Suppressor macrophage treated with lipopolysaccharide for 4 hours (primary cell): Measurements from ENCODE around the gene MCU.
"Not testable (repeated sequence)": the region's sequence is repeated elsewhere in the genome, so short reads cannot be mapped to it uniquely, and the experiment has no call there.

Source experiments
- DNase-seq: peaks from one replicate; pipeline ENCODE4 v3.0.0-alpha.2; 2020

The MCU gene

DNA sequence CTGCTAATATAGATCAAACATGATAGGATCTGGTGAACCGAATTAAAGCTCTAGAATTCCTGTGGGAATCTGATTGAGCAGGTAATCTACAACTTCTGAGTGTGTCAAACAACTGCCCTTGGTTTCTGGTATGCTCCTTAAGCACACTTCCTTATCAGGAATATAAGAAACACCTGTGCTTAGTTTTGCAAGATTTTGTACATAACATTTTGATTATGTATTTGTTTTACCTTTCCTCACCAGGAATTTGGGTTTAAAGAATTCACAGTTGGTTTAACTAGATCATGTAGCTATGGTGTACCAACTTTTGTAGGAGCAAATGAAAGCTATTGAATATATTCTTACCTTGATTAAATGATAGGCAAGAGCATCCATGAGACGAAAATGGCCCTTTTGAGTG is 40.6 kb downstream of the MCU start:
- DNase-seq, result no peak

DNA sequence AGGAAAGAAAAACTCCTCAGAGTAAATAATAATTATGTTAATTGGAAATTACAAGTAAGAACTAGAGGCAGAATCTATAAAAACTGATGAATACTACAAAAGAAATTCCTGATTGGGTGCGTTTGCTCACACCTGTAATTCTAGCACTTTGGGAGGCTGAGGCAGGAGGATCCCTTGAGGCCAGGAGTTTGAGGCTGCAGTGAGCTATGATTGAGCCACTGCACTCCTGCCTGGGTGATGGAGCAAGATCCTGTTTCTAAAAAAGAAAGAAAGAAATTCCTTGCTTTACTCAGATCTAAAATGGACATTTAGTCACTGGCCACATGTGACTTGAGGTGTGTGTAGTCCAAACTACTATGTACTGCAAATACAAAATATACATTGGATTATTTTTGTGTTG is 42.0 kb downstream of the MCU start:
- no peak for DNase-seq

DNA sequence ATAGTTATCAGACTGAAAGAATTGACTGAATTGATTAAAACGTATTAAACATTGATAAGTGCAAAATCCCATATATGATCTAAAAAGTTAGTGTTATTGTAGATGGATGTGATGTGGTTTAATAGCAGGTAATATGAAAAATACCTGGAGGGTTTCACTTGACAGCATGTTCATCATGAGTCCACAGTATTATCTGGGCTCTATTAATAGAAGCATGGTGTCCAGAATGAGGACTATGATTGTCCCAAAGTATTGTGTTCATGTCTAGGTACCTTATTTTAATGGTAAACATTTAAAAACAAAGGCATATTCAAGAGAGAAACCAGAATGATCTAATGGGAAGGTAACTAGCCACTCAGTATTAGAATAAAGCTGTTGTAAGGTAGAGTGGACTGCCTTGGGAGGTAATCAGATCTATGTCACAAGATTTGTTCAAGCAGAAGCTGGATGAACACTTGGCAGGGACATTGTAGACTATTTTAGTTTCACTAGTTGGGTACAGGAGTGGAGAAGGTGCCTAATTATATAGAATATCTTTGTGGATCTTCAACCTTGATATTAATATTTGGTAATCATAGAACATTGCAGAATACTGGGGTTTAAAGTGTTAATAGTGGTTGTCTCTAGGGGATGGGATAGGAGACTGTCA is 43.5 kb downstream of the MCU start:
- no peak for DNase-seq

DNA sequence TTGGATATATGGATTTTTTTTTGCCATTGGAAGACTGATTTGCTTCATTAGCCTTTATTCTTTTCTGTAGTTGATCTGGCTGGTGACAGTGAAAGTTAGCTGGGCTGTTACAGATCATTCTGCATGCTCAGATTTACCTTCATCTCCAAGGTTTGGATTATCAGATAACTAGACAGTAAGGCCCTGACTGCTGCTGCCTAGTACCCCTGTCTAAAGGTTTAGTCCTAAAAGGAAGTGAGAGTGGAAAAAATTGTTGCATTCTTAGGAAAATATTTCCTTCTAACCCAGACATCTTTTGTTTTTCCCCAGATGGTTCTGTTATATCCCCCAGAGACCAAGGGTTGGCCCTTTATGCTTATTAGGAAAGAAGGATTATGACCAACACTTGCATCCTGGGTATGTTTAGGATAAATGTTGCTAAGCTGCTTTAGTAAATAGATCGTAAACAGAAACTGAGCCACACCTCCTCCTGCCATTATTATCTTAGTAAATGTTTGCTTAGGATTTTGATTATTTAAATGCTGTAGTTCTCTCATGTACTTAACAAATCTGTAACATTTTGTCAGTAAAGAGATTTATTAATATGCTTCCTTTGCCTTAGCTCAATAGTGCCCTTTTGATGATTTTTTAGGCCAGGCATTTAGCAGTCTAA is 44.4 kb downstream of the MCU start:
- no peak for DNase-seq

DNA sequence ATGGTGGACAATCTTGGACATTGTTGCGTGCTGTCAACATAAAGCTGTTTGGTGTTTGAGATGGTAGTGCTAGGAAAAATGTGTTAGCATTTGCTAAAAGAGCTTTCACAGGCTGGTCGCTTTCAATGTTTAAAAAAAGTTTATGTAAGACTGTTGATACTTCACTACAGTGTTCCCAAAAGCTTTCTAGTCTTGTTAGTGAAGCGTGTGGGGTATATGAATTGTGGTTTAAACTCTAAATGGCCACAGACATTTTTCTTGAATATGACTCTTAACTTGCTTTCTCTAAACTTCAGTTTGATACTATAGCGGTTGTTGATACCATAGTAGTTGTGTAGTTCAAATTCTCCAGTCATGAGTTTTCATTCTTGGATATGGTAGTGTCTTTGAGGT is 44.9 kb downstream of the MCU start:
- no peak for DNase-seq

DNA sequence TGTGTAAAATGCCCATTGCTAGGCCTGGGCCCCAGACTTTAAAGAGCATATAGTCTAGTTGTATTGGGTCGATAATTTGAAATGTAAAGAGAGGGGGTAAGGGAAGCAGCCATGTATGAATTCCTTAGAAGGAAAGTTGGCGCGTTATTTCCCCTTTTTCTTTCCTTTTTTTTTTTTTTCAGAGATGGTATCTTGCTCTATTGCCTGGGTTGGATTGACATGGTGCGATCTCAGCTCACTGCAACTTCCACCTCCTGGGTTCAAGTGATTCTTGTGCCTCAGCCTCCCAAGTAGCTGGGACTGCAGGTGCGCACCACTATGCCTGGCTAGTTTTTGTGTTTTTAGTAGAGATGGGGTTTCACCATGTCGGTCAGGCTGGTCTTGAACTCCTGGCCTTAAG is 45.4 kb downstream of the MCU start:
- not testable (repeated sequence) for DNase-seq

DNA sequence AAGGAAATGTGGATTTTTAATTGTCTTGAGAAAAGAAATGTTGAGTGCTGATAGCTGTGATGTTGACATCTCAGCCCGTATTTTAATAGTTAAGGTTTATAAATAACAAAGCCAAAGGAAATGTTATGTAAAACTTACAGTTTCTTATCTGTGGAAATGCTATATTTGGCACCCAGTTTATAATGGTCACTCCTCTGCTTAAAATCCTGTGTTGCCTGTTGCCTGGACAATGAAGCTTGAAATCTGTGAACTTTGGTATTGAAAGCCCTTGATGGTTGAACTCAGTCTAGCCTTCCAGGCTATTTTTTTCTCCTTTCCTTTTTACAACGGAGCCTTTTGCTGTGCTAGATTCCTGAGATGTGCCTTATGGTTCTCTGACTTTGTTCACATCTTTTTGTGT is 46.5 kb downstream of the MCU start:
- no peak for DNase-seq

DNA sequence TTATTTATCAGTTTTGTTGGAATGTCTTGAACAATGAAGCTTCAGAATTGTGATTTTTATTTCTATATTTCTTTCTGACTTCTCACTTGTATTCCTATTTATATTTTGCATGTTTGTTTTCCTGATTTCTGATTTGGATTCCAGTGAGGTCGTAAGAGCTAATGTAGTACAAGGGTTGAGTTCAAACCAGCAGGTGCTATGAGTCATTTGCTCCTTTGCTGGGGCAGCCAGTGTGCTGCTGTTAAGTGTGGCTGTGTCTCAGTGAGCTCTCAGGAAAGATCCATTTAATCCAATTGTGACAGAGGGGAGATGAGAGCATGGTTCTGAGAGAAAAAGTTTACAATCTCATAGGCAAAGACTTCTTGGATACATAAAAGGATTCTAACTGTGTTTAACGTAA is 48.6 kb downstream of the MCU start:
- no peak for DNase-seq

DNA sequence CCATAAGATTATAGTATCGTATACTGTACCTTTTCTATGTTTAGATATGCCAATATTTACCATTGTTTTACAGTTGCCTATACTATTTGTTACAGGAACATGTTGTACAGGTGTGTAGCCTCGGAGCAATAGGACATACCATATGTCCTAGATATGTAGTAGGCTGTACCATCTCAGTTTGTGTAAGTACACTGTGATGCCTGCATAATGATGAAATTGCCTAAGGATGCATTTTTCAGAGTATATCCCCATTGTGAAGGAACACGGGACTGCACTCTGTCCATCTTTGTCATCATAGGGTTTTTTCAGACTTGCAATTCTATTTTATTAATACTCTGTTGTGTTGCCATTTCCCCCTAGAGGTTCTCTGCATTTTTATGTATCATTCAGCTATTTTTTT is 50.1 kb downstream of the MCU start:
- no peak for DNase-seq

DNA sequence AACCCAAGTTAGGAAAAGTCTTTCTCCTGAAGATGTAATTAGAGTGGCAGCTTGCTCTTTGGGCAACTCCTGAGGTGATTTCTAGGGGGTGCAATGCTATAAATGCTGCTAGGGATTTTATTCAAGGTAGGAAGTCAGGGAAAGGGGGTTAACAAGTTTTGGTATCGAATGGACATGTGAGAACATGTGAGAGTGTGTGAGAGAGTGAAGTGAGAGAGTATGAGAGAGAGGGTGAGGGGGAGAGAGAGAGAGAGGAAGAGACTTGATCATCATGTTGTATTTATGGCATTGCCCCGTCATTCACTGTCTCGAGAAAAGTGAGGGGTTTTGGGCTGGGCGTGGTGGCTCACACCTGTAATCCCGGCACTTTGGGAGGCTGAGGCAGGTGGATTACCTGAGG is 50.9 kb downstream of the MCU start:
- no peak for DNase-seq

DNA sequence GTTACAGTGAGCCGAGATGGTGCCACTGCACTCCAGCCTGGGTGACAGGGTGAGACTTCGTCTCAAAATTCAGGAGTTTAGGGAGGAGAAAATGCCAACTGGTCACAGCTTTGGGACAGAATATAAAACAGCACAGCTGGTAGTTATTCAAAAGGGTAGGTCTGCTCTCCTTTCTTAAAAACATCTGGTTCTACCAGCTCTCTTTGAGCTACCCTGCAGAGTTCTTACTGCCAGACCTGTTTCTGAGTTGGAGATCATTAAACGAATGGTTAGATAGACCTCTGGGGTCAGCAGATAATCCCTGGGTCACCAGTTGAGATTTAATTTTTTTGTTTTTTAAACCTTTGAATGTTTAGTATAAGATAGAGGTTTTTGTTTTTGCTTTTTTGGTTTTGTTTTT is 52.6 kb downstream of the MCU start:
- no peak for DNase-seq

DNA sequence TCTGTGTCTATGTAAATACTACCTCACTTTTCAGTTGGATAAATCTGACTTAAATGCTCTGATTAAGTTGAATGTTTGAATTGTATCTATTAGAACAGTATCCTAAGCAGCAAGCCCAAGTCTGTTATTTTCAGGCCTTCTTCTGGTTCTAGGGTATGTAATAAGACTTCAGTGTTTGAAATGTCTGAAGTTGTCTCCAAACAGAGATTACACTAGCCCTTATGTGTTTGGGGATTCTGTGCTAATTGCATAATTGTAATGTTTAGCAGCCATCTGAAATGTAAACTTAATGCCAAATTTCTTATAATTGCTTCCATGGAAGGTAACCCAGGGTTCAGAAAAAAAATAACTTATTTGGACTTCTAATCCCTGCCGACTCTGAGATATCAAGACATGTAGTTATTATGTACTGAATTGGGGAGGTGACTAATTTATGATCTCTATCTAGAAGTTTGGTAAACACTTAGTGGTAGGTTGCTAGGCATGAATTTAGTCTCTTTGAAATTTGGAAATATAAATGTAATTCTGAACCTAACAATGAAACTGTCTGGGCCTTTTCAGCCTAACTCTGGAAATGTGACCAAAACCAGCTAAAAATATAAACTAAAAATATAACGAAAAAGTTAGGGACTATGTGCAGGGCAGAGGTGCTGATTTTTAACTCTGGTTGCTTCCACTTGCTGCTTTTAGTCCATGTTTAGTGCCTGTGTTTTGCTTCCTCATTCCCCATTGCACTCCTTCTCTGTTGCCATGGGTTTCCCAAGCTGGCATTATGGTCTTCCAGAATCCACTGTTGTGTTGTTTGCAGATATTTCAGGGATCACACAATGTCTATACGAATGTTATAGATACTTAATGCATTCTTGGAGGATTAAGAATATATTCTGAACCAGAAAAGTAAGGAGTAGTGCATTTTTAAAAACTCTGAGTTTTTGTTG is 54.8 kb downstream of the MCU start:
- no peak for DNase-seq

DNA sequence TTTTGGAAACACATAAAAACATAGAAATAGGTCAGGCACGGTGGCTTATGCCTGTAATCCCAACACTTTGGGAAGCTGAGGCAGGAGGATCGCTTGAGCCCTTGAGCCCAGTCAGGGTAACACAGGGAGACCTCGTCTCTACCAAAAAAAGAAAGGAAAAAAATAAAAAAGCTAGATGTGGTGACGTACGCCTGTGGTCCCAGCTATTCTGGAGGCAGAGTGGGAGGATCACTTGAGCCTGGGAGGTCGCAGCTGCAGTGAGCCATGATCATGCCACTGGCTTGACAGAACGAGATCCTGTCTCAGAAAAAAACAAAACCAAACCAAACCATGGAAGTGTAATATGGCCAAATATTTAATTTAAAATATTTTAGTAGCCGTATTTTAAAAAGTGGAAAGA is 55.6 kb downstream of the MCU start:
- DNase-seq, result no peak

DNA sequence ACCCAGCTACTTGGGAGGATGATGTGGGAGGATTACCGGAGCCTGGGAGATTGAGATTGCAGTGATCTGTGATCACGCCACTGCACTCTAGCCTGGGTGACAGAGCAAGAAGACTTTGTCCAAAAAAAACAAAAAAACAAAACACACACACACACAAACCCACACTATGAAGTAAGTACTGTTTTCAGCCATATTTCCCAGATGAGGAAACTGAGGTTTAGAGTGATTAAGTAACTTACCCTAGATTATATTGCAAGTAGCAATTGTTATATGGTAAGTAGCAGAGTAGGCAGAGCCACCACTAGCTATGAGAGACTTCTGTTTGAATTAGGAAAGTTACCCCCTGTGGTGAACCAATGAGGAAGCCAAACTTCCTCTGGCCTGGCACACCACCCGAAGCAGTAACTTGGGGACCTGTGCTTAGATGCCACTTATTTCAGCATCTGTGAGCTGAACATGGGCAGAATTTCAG is 61.9 kb downstream of the MCU start:
- DNase-seq, result peak; percentile 40

DNA sequence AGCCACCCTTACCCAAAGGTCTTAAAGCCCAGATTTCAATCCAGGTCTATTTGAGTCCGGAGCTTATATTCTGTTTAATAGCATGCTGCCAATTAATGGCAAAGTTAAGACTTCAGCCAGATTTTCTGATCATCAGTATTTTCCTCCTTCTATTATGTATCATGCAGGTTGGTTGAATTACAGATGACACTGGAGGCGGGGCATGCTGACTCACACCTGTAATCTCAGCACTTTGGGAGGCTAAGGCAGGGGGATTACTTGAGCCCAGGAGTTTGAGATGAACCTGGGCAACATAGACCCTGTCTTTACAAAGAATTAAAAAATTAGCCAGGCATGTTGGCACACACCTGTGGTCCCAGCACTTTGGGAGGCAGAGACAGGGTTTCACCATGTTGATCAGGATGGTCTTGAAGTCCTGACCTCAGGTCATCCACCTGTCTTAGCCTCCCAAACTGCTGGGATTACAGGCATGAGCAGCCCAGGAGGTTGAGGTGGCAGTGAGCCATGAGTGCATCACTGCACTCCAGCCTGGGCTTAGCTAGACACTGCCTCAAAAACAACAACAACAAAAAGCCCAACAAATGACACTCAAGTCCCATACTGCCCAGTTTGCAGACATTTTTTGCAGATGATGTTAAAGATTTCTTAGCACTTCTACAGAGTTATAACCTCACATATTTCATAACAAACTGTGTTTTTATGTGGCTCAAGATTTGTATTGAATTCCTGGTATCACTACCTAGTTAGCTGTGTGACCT is 62.5 kb downstream of the MCU start:
- DNase-seq, result no peak

DNA sequence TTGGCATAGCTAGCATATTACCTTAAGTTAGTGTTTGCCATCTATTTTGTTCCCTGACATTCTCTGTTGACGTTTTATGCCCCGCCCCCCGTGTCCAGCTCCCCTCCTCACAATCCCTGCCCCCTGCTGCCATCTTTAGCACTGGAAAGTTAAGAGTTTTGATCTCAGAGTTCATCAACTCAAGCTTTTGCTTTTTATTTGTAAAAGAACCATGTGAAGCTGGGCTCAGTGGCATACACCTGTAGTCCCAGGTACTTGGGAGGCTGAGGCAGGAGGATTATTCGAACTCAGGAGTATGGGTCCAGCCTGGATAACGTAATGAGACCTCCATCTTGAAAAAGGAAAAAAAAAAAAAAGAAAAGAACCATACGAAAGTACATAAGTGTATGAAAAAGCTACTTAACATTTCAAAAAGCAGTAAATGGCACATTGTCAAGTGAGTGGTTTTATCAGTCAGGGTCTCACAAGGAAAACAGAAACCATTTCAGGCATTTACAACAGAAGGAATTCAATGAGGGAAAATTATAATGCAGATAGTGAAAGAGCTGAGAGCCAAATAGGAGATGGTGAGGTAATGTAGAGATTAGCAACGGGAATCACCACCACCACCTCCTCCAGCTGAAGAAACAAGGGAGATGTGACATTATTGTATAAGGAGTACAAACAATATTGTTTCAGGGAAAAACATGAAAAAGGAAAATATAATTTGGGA is 64.9 kb downstream of the MCU start:
- no peak for DNase-seq

DNA sequence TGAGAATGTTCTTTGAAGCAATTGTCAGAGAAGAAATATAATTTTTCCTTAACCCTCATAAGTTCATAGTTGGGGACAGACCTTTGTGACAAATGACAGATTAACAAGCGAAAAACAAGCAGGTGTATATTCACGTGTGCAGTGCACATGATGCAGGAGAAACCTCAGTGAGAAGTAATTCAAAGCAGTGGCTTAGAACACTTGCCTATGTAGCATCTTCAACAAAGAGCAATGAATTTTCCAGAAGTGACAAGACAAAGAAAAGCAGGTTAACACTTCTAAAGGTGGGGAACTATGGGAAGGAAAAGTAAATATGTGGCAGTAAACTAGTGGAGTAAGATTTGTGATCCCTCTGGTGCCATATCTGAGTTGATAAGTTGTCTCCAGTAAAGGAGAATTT is 65.8 kb downstream of the MCU start:
- DNase-seq, result no peak

DNA sequence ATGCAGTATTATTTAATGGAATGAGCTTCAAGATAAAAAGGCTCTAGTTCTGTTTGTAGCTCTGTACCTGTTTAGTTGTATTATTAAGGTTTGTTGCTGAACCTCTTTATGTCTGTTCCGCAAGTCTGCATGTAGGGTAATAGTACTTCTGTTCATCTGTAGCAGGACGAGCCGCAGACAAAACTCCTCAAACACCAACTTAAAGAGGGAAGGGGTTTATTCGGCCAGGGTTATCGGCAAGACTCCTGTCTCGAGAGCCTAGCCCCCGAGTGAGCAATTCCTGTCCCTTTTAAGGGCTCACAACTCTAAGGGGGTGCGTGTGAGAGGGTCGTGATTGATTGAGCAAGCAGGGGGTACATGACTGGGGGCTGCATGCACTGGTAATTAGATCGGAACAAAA is 67.0 kb downstream of the MCU start:
- DNase-seq, result not testable (repeated sequence)

DNA sequence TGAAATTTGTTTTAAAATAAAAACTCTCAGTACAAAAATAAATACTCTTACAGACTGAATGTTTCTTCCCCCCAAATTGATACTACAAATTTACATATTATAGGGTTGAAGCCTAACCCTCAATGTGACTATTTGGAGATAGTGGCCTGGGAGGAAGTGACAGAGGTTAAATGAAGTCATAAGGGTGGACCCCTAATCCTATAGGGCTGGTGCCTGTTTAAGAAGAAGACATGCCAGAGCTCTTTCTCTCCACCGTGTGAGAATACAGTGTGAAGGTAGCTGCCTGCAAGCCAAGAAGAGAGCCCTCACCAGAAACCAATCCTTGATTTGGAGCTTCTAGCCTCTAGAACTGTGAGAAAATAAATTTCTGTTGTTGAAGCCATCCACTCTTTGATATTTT is 67.6 kb downstream of the MCU start:
- no peak for DNase-seq

DNA sequence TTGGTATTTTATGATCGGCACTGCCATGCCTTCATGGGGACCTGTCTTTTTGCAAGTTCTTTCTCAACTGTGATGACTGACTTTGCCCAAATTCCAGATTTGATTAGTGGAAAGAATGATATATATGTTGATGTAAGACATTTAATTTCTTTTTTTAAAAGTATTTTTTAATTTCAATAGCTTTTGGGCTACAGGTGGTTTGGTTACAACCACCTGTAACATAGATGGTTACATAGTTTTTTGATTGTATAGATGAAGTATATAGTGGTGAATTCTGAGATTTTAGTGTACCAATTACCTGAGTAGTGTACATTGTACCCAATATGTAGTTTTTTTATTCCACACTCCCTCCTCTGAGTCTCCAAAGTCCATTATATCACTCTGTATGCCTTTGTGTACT is 69.6 kb downstream of the MCU start:
- DNase-seq, result no peak

DNA sequence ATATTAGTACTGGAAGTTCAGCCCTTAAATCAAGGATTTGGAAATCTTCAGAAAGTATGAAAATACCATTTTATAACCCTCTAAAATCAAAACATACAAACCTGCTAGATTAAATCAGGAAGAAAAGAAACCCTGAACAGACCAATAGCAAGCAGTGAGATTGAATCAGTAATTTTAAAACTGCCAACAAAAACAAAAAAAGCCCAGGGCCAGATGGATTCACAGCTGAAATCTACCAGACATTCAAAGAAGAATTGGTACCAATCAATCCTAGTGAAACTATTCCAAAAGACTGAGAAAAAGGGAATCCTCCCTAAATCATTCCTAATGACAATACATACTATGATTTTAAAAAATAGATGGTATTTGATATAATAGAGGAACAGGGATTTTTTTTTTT is 70.1 kb downstream of the MCU start:
- DNase-seq, result no peak

DNA sequence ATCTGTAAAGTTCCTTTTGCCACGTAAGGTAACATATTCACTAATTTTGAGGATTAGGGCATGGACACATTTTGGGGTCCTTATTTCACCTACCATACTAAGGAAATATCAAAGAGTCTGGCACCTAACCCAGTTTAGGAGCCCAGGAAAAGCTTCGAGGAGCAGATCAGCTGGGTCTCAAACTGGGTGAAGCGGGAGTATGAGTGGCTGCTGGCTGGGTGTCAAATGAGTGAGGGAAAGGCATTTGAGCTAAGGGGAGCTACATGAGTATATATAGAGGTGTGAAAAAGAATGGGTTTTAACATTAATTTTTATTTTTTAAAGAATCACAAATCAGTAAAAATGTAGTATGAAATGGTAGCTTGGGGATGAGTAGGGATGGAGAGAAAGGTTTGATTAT is 71.3 kb downstream of the MCU start:
- no peak for DNase-seq

DNA sequence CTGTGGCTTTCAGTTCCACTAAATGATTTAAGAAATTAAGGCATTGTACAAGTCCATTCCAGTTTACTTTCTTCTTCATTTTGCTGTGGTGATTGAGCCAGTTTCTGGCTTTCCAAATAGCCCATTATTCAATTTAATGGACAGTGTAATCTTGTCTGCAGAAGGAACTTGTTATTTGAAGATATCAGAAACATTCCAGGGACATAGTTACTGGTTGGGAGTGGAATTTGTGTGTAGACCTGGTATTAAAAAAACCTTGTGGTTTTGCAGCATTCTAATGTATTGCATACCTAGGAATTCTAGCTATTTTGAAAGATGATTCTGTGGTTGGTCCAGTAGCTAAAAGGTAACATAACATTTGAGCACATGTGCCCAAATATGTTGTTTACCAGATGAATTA is 72.2 kb downstream of the MCU start:
- DNase-seq, result no peak
